C4-2B (cell line): ENCODE measurements around the gene APBB1IP.

ENCODE experiments used
- H3K27ac ChIP-seq: fragments of 450-650 bp; 2 replicates; pipeline ENCODE4 v1.5.1; 2017
- ZFX ChIP-seq: fragments of 450-650 bp; IDR thresholded peaks from 2 replicates; pipeline ENCODE4 v1.6.1; 2017
- TF ChIP-seq, protein P1 (sequence below): fragments of 450-650 bp; conservative IDR thresholded peaks from 2 replicates; pipeline ENCODE4 v1.5.1; 2017; ENCODE audit warnings: mild to moderate bottlenecking

The APBB1IP gene

GRCh38 chr10:26412932-26413331 lies 25.2 kb upstream of the APBB1IP start:
- H3K27ac ChIP-seq = no peak overlapping the region
- TF ChIP-seq, protein P1, sequence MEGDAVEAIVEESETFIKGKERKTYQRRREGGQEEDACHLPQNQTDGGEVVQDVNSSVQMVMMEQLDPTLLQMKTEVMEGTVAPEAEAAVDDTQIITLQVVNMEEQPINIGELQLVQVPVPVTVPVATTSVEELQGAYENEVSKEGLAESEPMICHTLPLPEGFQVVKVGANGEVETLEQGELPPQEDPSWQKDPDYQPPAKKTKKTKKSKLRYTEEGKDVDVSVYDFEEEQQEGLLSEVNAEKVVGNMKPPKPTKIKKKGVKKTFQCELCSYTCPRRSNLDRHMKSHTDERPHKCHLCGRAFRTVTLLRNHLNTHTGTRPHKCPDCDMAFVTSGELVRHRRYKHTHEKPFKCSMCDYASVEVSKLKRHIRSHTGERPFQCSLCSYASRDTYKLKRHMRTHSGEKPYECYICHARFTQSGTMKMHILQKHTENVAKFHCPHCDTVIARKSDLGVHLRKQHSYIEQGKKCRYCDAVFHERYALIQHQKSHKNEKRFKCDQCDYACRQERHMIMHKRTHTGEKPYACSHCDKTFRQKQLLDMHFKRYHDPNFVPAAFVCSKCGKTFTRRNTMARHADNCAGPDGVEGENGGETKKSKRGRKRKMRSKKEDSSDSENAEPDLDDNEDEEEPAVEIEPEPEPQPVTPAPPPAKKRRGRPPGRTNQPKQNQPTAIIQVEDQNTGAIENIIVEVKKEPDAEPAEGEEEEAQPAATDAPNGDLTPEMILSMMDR = no peak
- no peak for TF ChIP-seq ZFX

DNA sequence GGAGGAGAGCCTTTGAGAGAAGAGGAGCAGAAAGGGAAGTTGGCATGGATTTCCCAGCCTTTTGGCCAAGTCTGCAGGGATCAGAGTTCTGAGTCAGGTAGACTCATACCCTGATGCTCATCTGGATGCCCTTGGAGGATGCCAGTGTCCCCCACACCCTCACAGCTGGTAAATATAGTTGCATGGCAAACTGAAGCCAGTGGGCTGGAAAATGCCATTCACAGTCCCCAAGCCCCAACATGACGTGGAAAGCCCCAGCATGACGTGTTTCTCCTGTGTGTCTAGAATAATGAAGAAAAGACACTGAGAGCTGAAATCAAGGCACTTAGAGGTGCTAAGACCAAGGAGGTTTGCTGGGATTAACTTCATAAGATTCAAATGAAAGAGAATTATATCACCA lies 24.8 kb upstream of the APBB1IP start:
- no peak for TF ChIP-seq ZFX
- TF ChIP-seq, protein P1 = no peak
- H3K27ac ChIP-seq = no peak overlapping the region

DNA sequence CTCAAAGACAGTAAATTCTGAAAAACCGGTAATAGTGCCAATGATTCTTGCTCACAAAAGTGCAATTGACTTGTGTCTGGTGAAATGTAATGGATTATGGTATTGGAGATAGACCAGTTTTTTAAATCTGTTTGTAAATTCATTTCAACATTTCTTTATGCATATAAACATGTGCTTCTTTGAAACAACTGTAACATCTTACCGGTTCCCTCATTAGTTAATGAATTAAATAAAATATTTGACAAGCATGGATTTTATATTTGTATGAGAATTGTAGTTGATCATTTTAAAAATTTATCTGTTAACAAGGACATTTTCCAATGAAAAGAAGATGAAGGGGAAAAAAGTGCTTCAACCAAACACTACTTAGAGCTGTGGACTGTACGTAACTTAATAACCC lies 21.0 kb upstream of the APBB1IP start:
- TF ChIP-seq, protein P1 = no peak
- TF ChIP-seq ZFX = no peak
- H3K27ac ChIP-seq = no peak overlapping the region

DNA sequence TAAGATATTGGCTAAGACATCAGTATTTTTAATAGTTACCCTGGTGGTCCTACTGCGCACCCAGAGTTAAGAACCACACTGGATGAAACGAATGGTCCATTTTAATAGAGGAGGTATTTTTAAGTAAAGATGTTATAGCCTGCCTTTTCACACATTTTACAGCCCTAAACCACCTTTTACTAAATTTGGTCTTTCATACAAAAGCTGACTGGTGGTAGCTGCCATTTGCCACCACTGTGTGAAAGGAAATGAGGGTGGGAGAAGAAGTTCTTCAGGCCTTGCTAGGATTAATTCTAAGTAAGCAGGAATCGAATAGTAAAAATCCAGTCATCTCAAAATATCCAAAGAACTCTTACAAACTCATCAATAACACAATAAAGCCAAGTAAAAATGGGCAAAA lies 15.2 kb upstream of the APBB1IP start:
- TF ChIP-seq, protein P1 = no peak
- no peak for TF ChIP-seq ZFX
- no peak overlapping the region for H3K27ac ChIP-seq

- TF ChIP-seq, protein P1 = no peak
- no peak for TF ChIP-seq ZFX
- H3K27ac ChIP-seq = no peak overlapping the region
Measured at GRCh38 chr10:26423722-26424121, 14.4 kb upstream of the APBB1IP start.

GRCh38 chr10:26430641-26431163 lies 7.4 kb upstream of the APBB1IP start:
- TF ChIP-seq, protein P1 = no peak
- no peak for TF ChIP-seq ZFX
- H3K27ac ChIP-seq = no peak overlapping the region

DNA sequence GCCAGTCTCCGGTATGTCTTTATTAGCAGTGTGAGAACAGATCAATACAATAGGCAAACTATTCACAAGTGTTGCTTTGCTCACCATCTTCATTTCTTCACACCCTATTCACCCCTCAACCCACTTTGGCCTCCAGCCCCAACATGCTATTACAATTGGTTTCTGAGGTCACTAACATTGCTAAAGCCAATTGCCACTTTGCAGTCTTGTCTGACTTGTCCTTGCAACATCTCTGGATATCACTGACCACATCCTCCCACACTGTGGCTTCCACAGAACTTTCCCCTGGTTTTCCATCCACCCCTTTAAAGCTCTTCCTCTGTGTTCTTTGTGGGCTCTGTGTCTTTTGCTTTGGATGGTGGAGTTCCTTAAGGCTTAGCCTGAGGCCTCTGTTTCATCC lies 5.2 kb upstream of the APBB1IP start:
- no peak for TF ChIP-seq ZFX
- H3K27ac ChIP-seq = no peak overlapping the region

DNA sequence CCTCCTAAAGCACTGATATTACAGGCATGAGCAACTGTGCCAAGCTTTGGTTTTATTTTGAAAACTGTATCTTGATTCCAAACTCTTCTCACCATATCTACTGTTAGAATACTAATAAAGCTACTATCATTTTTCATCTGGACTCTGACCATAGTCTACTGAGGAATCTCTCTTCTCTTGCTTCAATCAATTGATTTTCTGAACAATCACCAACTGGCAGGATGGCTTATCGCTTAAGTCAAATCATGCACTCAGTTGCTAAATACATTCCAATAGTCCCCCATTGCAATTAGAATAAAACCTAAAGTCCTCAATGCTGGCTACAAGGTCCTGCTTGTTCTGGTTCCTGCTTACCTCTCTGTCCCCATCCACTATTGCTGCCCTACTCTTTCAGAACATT lies 2.3 kb upstream of the APBB1IP start:
- TF ChIP-seq ZFX = no peak
- TF ChIP-seq, protein P1 = no peak
- H3K27ac ChIP-seq = no peak overlapping the region
